Raji (cell line): ENCODE measurements around the gene TNFRSF25.

Experiments
- POLR2A ChIP-seq: IDR thresholded peaks from 2 replicates; pipeline ENCODE4 v1.6.1; 2011; ENCODE audit warnings: low read depth, low read length, control low read depth; ENCODE audit not compliant: insufficient read depth

TNFRSF25 gene

GRCh38 chr1:6418668-6419396 is 47.1 kb downstream of the TNFRSF25 start:
- TF ChIP-seq POLR2A, result no peak

- no peak for TF ChIP-seq POLR2A
Observed at GRCh38 chr1:6417961-6418667, 47.9 kb downstream of the TNFRSF25 start.

- no peak for TF ChIP-seq POLR2A
Observed at GRCh38 chr1:6416906-6417305, 49.1 kb downstream of the TNFRSF25 start.

GRCh38 chr1:6416295-6416656 is 49.7 kb downstream of the TNFRSF25 start:
- no peak for TF ChIP-seq POLR2A

- TF ChIP-seq POLR2A, result no peak
Observed at GRCh38 chr1:6414881-6415626, 50.9 kb downstream of the TNFRSF25 start.

GRCh38 chr1:6414443-6414844 is 51.5 kb downstream of the TNFRSF25 start:
- TF ChIP-seq POLR2A, result no peak

- no peak for TF ChIP-seq POLR2A
Observed at GRCh38 chr1:6412896-6413295, 53.1 kb downstream of the TNFRSF25 start.
